Heart left ventricle (tissue), 16 donors: ENCODE measurements around the gene CACNB2. TPM values are rescaled to one million over a fixed set of nuclear protein-coding genes. Genes with fewer than 3 reads are reported as not detected.

Experiments used
- ATAC-seq, 4 donors: fragments of 200-7000 bp; cut with Tn5 transposase; one replicate each; pipeline ENCODE4 v1.9.1; 2020 to 2022; ENCODE audit warnings: moderate library complexity in 4 of 4, mild to moderate bottlenecking in 3 of 4, moderate number of reproducible peaks in 1 of 4
- DNase-seq, 5 donors: peaks; one replicate each; pipeline ENCODE4 v3.0.0-alpha.2; 2020
- H3K27ac ChIP-seq, 12 donors: fragments of 200-600 bp; sonication (generic) in 4 of 12; one replicate each; pipeline versions ENCODE4 v1.5.0 to v1.8.0; 2016 to 2022; ENCODE audit warnings: mild to moderate bottlenecking in 2 of 12
- H3K27me3 ChIP-seq, 9 donors: fragments of 200-600 bp; sonication (generic) in 2 of 9; one replicate each; pipeline versions ENCODE4 v1.5.1 to v1.8.0; 2016 to 2022; ENCODE audit warnings: mild to moderate bottlenecking in 3 of 9
- H3K36me3 ChIP-seq, 9 donors: fragments of 200-600 bp; sonication (generic) in 2 of 9; one replicate each; pipeline versions ENCODE4 v1.5.0 to v1.8.0; 2018 to 2022; ENCODE audit warnings: mild to moderate bottlenecking in 2 of 9
- H3K4me1 ChIP-seq, 12 donors: fragments of 200-600 bp; sonication (generic) in 4 of 12; one replicate each; pipeline versions ENCODE4 v1.5.0 to v1.8.0; 2016 to 2022; ENCODE audit warnings: mild to moderate bottlenecking in 3 of 12
- H3K4me3 ChIP-seq, 12 donors: fragments of 200-600 bp; sonication (generic) in 4 of 12; one replicate each; pipeline versions ENCODE4 v1.5.0 to v1.8.0; 2017 to 2022; ENCODE audit warnings: mild to moderate bottlenecking in 9 of 12, moderate library complexity in 4 of 12
- H3K9me3 ChIP-seq, 12 donors: fragments of 200-600 bp; sonication (generic) in 4 of 12; one replicate each; pipeline versions ENCODE4 v1.5.0 to v1.8.0; 2016 to 2022; ENCODE audit warnings: mild to moderate bottlenecking in 1 of 12
- CTCF ChIP-seq, 12 donors: fragments of 200-600 bp; sonication (generic) in 4 of 12; IDR thresholded peaks; one replicate each; pipeline versions ENCODE4 v1.5.0 to v1.8.0; 2018 to 2022; ENCODE audit warnings: antibody characterized with exemption in 12 of 12, mild to moderate bottlenecking in 5 of 12
- POLR2A ChIP-seq, 2 donors: fragments of 450-650 bp; IDR thresholded peaks; one replicate each; pipeline ENCODE4 v1.6.1; 2017; ENCODE audit warnings: antibody characterized with exemption in 2 of 2, mild to moderate bottlenecking in 2 of 2, moderate library complexity in 2 of 2
- WGBS, 4 donors: extraction: QIAGEN DNeasy Blood & Tissue Kit in 2 of 4; methylation state at CpG; one replicate each; pipeline versions ENCODE4 v1.1.5 to v1.1.7; 2013 to 2018; 5-methylcytosine and 5-hydroxymethylcytosine counted together
- intact Hi-C, 10 donors: fragments of 100-400 bp; cut with DNase I; formaldehyde crosslinking; loops; one replicate each; pipeline versions ENCODE4 v1.11.1 to v1.14.2; 2022
- polyA plus RNA-seq, 2 donors: library from polyadenylated mRNA; stranded (reverse); fragments of 200-250 nt; gene quantifications; one replicate each; pipeline ENCODE4 v1.2.3, GENCODE V29; 2013
- total RNA-seq, 9 donors: library from RNA; depleted of rRNA in 2 of 9; stranded (reverse); fragments of >200 nt in 2 of 9; fragmentation: NEBNext Ultra II Directional in 3 of 9; extraction: Animal tissue kit (Norgen Biotek cat#: 25700) in 3 of 9; gene quantifications; one replicate each; pipeline versions ENCODE4 v1.1.0 to v1.2.4, GENCODE V29; 2016 to 2023
- donor health status: ischemic (EF 13 %, LVEDD 7.1; RV severe dilation, severe dysfunction).
- donor health status: healthy with polysubstance abuse.
- donor health status: DM: no; HTN: yes; CAD: no.
- donor health status: DM: no; HTN: no; CAD: no.
- donor health status: ischemic (EF 25% LVEDD 6.9; RV normal size, moderate dysfunction).
- donor health status: ischemic (EF 25% LVEDD 5.7; RV mildly dilated, moderate dysfunction).
- donor health status: healthy.
- donor health status: DM: yes; HTN: yes; CAD: no.
- donor health status: ischemic (EF 35%, LVEDD 5.7; RV mildly dilated, moderate dysfunction).
- donor health status: nonischemic (EF 11% LVEDD 7.7; RV severe dilation, severe dysfunction).
- donor health status: DM: yes; HTN: yes; CAD: no.
- donor health status: PGD.
- donor health status: ischemic (EF 29% LVEDD 5.4; RV normal size, mild dysfunction).
- donor health status: nonischemic (EF 23%, LVEDD 6.1; RV moderate dilation, normal function).

The CACNB2 gene
- total and polyA plus RNA-seq, 11 donors: 11.4 to 63.2 (median 33.2) TPM

- Histone ChIP-seq H3K27me3 (no peaks in the 10 kb centered on the region), H3K4me3 (no peak overlapping the region), H3K36me3 (no peaks in the 10 kb centered on the region), H3K27ac (no peak overlapping the region), H3K4me1 (peaks cover 0 to 28% (median 6%) of the 10 kb centered on the region in 12 donors), H3K9me3 (no peaks in the 10 kb centered on the region)
- TF ChIP-seq POLR2A (IDR thresholded peaks at IDR 0.05) (no peak), CTCF (IDR thresholded peaks at IDR 0.05) (no peak)
- DNase-seq (no peak), ATAC-seq (no peak)
- intact Hi-C loops: loop anchor here in 2 of 10 donors (5.0 to 10.0 kb wide), 2 partner anchors 108 to 115 kb away; no protein-coding TSS in a partner anchor
- 82 to 86% (median 85%) methylated on average over 2 of the region's 2 CpGs for WGBS, 4 donors
Observed at GRCh38 chr10:18460032-18460431, 319.8 kb downstream of the CACNB2 start.

GRCh38 chr10:18463673-18464211 lies 323.5 kb downstream of the CACNB2 start:
- DNase-seq (peak in 4 of 5 donors; percentile 23 to 69 (median 47)), ATAC-seq (peak; percentile 83 to 92 (median 87))
- Histone ChIP-seq H3K36me3 (no peaks in the 10 kb centered on the region), H3K27me3 (no peaks in the 10 kb centered on the region), H3K4me3 (no peak overlapping the region), H3K27ac (peak overlapping the region in 11 of 12 donors; percentile 47 to 86 (median 79)), H3K4me1 (peaks cover 0 to 31% (median 4%) of the 10 kb centered on the region in 12 donors), H3K9me3 (no peaks in the 10 kb centered on the region)
- TF ChIP-seq CTCF (IDR thresholded peaks at IDR 0.05) (no peak), POLR2A (IDR thresholded peaks at IDR 0.05) (no peak)
- WGBS, 4 donors: 35 to 55% (median 51%) methylated on average over 5 of the region's 5 CpGs
- intact Hi-C loops: loop anchor here in 3 of 10 donors (1.0 to 10.0 kb wide), 3 partner anchors 10 to 119 kb away; no protein-coding TSS in a partner anchor

- Histone ChIP-seq H3K27me3 (no peaks in the 10 kb centered on the region), H3K4me1 (peaks cover 0 to 45% (median 10%) of the 10 kb centered on the region in 12 donors), H3K4me3 (no peak overlapping the region), H3K9me3 (no peaks in the 10 kb centered on the region), H3K27ac (peak overlapping the region in 3 of 12 donors; percentile 23 to 28 (median 24)), H3K36me3 (no peaks in the 10 kb centered on the region)
- no peak for ATAC-seq
- no peak for TF ChIP-seq CTCF (IDR thresholded peaks at IDR 0.05)
- no peak for TF ChIP-seq POLR2A (IDR thresholded peaks at IDR 0.05)
- DNase-seq: no peak
- WGBS, 4 donors: 68 to 78% (median 73%) methylated on average over 2 of the region's 2 CpGs
- intact Hi-C loops: loop anchor here in 2 of 10 donors (5.0 to 10.0 kb wide), 3 partner anchors 124 to 327 kb away; partner anchors contain the start of gene CACNB2 (in 1 of the 2)
Observed at GRCh38 chr10:18469125-18469524, 328.9 kb downstream of the CACNB2 start.

GRCh38 chr10:18472977-18473376 lies 332.8 kb downstream of the CACNB2 start:
- peak overlapping the region in 2 of 12 donors; percentile 9 to 16 for H3K4me3 ChIP-seq

More at GRCh38 chr10:18472977-18473376, 332.8 kb downstream of the CACNB2 start:
- Histone ChIP-seq H3K4me1 (peaks cover 0 to 36% (median 14%) of the 10 kb centered on the region in 12 donors), H3K36me3 (no peaks in the 10 kb centered on the region), H3K27me3 (no peaks in the 10 kb centered on the region), H3K27ac (peak overlapping the region; percentile 76 to 93 (median 85)), H3K9me3 (no peaks in the 10 kb centered on the region)
- intact Hi-C loops: loop anchor here in 4 of 10 donors (1.0 to 10.0 kb wide), 5 partner anchors 9 to 158 kb away; no protein-coding TSS in a partner anchor
- DNase-seq (peak in 2 of 5 donors; percentile 25 to 53), ATAC-seq (peak in 3 of 4 donors; percentile 7 to 52 (median 40))
- 38 to 52% (median 49%) methylated on average over 5 of the region's 5 CpGs for WGBS, 4 donors
- TF ChIP-seq POLR2A (IDR thresholded peaks at IDR 0.05): no peak
- peak in 7 of 12 donors; percentile 10 to 39 (median 27) for TF ChIP-seq CTCF (IDR thresholded peaks at IDR 0.05)
